ENCODE measurements around the gene DNAJC3. TPM values are rescaled to one million over a fixed set of nuclear protein-coding genes. Genes with fewer than 3 reads are reported as not detected.

DNAJC3 gene
- total RNA-seq, 1 donor, result 65.8 TPM

- H3K4me3 ChIP-seq (ENCODE audit: low read depth, low read length), result no peak overlapping the region
- TF ChIP-seq CTCF (IDR thresholded peaks at IDR 0.05; ENCODE audit: insufficient read depth, low read length), result no peak
- no peak for DNase-seq (ENCODE audit: low read depth)
Observed at GRCh38 chr13:95800436-95800835, 123.5 kb downstream of the DNAJC3 start.

- no peak overlapping the region for H3K4me3 ChIP-seq (ENCODE audit: low read depth, low read length)
- no peak for DNase-seq (ENCODE audit: low read depth)
- no peak for TF ChIP-seq CTCF (IDR thresholded peaks at IDR 0.05; ENCODE audit: insufficient read depth, low read length)
Observed at GRCh38 chr13:95801825-95802224, 124.9 kb downstream of the DNAJC3 start.

GRCh38 chr13:95805921-95806320, 129.0 kb downstream of the DNAJC3 start:
- no peak for DNase-seq (ENCODE audit: low read depth)
- TF ChIP-seq CTCF (IDR thresholded peaks at IDR 0.05; ENCODE audit: insufficient read depth, low read length), result no peak
- no peak overlapping the region for H3K4me3 ChIP-seq (ENCODE audit: low read depth, low read length)

- no peak for TF ChIP-seq CTCF (IDR thresholded peaks at IDR 0.05; ENCODE audit: insufficient read depth, low read length)
- DNase-seq (ENCODE audit: low read depth), result no peak
- no peak overlapping the region for H3K4me3 ChIP-seq (ENCODE audit: low read depth, low read length)
Observed at GRCh38 chr13:95809429-95809828, 132.5 kb downstream of the DNAJC3 start.

- no peak for TF ChIP-seq CTCF (IDR thresholded peaks at IDR 0.05; ENCODE audit: insufficient read depth, low read length)
Observed at GRCh38 chr13:95813139-95813538, 136.2 kb downstream of the DNAJC3 start.

GRCh38 chr13:95814495-95814894, 137.6 kb downstream of the DNAJC3 start:
- H3K4me3 ChIP-seq (ENCODE audit: low read depth, low read length), result no peak overlapping the region
- TF ChIP-seq CTCF (IDR thresholded peaks at IDR 0.05; ENCODE audit: insufficient read depth, low read length), result no peak
- DNase-seq (ENCODE audit: low read depth), result no peak

More at GRCh38 chr13:95813139-95813538, 136.2 kb downstream of the DNAJC3 start:
- H3K4me3 ChIP-seq (ENCODE audit: low read depth, low read length), result no peak overlapping the region
- DNase-seq (ENCODE audit: low read depth), result no peak

- no peak overlapping the region for H3K4me3 ChIP-seq (ENCODE audit: low read depth, low read length)
- no peak for TF ChIP-seq CTCF (IDR thresholded peaks at IDR 0.05; ENCODE audit: insufficient read depth, low read length)
- DNase-seq (ENCODE audit: low read depth), result no peak
Observed at GRCh38 chr13:95822303-95822702, 145.4 kb downstream of the DNAJC3 start.

All from fibroblast of the aortic adventitia (primary cell).